ENCODE measurements around the gene PDZD7. TPM values are rescaled to one million over a fixed set of nuclear protein-coding genes. Genes with fewer than 3 reads are reported as not detected.

The PDZD7 gene
- under 1 TPM; 0.72 to 0.81 TPM for total RNA-seq

GRCh38 chr10:101031128-101031795, at the start of gene PDZD7, which contains the start of gene SFXN3:
PDZD7 (minus strand) TSS chr10:101031129; CDS start chr10:101030219, 910 bp downstream.
SFXN3 (plus strand) TSS chr10:101031234; CDS start chr10:101034695, 3,461 bp downstream.

GRCh38 chr10:101061624-101062231, 30.8 kb upstream of the PDZD7 start, which contains the start of gene KAZALD1:
KAZALD1 (plus strand) TSS chr10:101061989; CDS start chr10:101062593, 604 bp downstream.

GRCh38 chr10:100999742-101000126, 31.2 kb downstream of the PDZD7 start, which contains the start of gene LZTS2:
LZTS2 (plus strand) TSS chr10:100999808; CDS start chr10:101002539, 2,731 bp downstream.

GRCh38 chr10:100986952-100987684, 43.8 kb downstream of the PDZD7 start, which contains the start of the genes MRPL43 and TWNK:
MRPL43 (minus strand) TSS chr10:100987497; CDS start chr10:100987443, 54 bp downstream.
TWNK (plus strand) TSS chr10:100987543; CDS start chr10:100988211, 668 bp downstream.

GRCh38 chr10:100969187-100970075, 61.5 kb downstream of the PDZD7 start, which contains the start of gene SEMA4G:
SEMA4G (plus strand) TSS chr10:100969504; CDS start chr10:100972913, 3,409 bp downstream.

Small RNA genes within 50 kb of the gene (microRNA-seq; reads per million reads assigned to microRNA genes)
- not detected for gene MIR608 (ENCODE audit: borderline microRNAs expressed, borderline replicate concordance)

Other genes starting within 250 kb of the PDZD7 start
- gene SLF2, start 118.2 kb downstream of the PDZD7 start, total RNA-seq: 10 to 100 TPM; 34.3 to 35.7 TPM
- gene SEMA4G, start 61.6 kb downstream of the PDZD7 start, total RNA-seq: 1 to 10 TPM; 2.0 to 2.4 TPM
- gene MRPL43, start 43.6 kb downstream of the PDZD7 start, total RNA-seq: 10 to 100 TPM; 45.7 to 47.4 TPM
- 10 to 100 TPM; 11.8 to 12.5 TPM for gene TWNK, start 43.6 kb downstream of the PDZD7 start, total RNA-seq
- 10 to 100 TPM; 23.9 to 24.0 TPM for gene LZTS2, start 31.3 kb downstream of the PDZD7 start, total RNA-seq
- gene SFXN3, start 105 bp upstream of the PDZD7 start, total RNA-seq: 10 to 100 TPM; 49.7 to 50.1 TPM
- gene KAZALD1, start 30.9 kb upstream of the PDZD7 start, total RNA-seq: under 1 TPM; 0.48 to 0.96 TPM
- gene TLX1, start 100.2 kb upstream of the PDZD7 start, total RNA-seq: not detected
- not detected for gene LBX1, start 198.3 kb upstream of the PDZD7 start, total RNA-seq

Measured in activated naive CD4-positive, alpha-beta T cell treated with anti-CD3 and anti-CD28 coated beads, Interleukin-2, amount 10 ng/mL, durations not matched to agents 5 hours and 36 hours (primary cell).